GM19455 (cell line): Measurements from ENCODE around the gene TP53BP2.
A peak's percentile ranks its signal among the peaks of the same experiment; 100 is the strongest.

ENCODE experiments used
- ATAC-seq: cut with Tn5 transposase; IDR thresholded peaks from one replicate; pipeline ENCODE4 v1.9.1; 2021; ENCODE audit not compliant: unreplicated experiment

TP53BP2 gene

DNA sequence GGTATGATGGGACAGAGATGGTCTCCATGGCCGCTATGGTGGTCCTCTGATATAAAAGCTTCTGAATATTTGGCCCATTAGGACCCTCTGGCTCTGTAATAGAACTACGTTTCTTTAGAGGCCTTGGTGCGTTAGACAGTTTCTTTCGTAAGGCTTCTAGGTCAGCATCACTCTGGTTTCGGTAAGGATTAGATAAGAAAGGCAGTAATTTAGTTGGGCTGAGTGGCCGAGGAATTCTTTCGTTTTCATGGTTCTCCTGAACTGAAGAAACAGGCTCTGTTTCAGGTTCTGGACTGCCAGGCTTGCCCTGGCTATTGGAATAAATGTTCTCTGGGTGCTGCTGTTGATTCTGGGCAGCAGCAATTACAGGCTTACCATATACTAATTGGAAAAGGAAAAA, 49.5 kb downstream of the TP53BP2 start:
- no peak for ATAC-seq

GRCh38 chr1:223794136-223794880, 51.4 kb downstream of the TP53BP2 start:
- no peak for ATAC-seq

GRCh38 chr1:223793716-223794115, 52.0 kb downstream of the TP53BP2 start:
- no peak for ATAC-seq

- no peak for ATAC-seq
These were observed 53.7 kb downstream of the TP53BP2 start for GRCh38 chr1:223792046-223792445.

GRCh38 chr1:223788746-223789415, 56.9 kb downstream of the TP53BP2 start:
- no peak for ATAC-seq

DNA sequence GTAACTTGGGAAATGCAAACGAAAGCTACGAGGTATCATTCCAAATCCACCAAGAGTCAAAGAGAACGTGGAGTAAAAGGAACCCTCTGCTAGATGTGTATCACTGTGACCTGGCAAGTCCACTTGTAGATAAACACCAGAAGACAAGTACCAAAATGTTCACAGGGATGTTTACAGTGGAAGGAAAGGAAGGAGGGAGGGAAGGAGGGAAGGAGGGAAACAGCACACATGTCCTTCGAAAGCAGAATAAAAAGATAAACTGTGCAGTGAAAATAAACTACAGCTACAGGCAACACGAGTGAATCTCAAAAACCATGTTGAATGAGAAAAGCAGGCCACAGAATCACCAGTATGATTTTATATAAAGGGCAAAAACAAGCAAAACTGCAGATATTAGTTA, 59.9 kb downstream of the TP53BP2 start:
- ATAC-seq, result no peak

DNA sequence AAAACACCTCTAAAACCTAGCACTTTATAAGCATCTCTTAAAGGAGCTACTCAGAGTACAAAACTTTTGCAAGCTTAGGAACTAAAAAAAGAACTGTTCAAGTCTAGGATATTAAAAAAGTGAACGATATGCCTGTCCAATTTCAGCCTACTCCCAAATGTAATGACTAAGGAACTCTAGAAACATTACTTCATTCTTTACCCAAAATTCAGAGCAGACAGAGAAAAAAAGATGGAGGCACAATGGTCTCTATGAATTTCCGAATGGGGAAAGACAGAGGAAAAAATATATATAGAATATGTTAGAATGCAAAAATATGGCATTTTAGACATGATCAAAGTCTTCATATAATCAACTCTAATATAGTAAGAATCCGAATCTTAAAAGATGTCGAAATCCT, 61.2 kb downstream of the TP53BP2 start:
- no peak for ATAC-seq

DNA sequence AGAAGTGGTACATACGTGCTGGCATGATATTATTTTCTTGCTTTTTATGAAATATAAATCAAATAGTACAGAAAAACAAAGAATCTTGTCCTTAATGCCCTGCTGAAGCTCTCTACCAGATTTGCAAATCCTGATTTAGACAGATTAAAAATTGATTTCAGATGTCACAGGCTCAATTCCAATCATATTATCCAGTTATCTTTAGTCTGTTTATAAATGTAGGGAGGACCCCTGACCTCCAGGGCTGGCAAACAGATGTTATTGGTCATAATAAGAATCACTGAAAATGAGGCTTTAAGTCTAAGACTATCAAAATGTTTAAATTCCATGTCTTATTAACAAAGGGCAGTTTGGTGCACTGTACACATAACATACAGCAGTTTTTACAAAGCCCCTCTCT, 62.1 kb downstream of the TP53BP2 start:
- ATAC-seq, result no peak

GRCh38 chr1:223780949-223781348, 64.8 kb downstream of the TP53BP2 start:
- no peak for ATAC-seq

- ATAC-seq, result no peak
These were observed 65.4 kb downstream of the TP53BP2 start for GRCh38 chr1:223780318-223780717.

- ATAC-seq, result no peak
These were observed 68.8 kb downstream of the TP53BP2 start for GRCh38 chr1:223776826-223777454.

DNA sequence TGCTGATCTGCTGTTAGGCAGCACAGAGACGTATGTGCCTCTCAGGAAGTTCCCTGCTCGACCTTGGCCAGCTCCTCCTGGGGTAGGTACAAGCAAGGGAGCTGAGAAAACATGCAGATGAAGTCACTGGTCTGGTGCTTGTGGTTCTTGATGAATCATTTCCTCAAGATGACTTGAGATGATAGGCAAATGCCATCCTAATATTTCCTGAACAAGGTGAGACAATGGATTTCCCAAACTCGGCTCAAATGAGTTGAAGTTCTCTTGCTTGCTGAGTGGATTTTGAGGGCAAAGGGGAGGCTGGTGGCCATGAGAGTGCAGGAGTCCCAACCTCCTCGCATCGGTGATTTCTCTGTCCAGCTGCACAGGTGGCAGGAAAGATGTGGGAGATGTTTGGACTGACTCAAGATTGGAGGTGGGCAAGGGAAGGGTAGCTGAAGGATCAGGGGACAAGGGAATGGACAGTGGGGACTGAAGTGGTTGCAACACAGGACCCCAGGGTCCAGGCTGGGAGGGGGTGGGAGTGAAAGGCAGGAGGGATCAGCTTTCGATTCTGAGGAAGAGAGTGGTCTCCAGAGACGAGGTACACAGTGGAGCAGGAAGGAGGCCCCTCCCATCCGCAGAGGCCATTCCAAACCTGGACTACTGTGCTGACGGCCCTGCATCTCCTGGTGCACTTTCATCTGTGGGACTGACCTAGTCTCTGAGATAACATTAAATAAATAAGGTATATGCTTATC, 69.5 kb downstream of the TP53BP2 start:
- no peak for ATAC-seq

DNA sequence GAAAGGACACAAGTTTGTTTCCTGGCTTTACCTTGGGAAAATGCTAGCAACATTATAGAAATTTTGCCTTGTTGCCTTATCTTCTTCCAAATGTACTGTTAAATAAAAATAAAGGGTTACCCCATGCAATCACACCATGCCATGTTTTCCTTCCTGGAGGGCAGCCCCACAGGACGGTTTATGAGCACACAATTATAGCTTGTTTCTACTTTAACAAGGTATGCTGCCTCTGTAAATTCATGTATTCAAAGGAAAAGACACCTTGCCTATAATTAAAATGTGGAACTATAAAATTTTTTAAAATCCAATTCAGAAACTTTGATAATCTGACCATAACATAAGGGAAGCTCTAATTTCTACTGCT, 70.1 kb downstream of the TP53BP2 start:
- no peak for ATAC-seq

- no peak for ATAC-seq
These were observed 70.7 kb downstream of the TP53BP2 start for GRCh38 chr1:223775054-223775453.

DNA sequence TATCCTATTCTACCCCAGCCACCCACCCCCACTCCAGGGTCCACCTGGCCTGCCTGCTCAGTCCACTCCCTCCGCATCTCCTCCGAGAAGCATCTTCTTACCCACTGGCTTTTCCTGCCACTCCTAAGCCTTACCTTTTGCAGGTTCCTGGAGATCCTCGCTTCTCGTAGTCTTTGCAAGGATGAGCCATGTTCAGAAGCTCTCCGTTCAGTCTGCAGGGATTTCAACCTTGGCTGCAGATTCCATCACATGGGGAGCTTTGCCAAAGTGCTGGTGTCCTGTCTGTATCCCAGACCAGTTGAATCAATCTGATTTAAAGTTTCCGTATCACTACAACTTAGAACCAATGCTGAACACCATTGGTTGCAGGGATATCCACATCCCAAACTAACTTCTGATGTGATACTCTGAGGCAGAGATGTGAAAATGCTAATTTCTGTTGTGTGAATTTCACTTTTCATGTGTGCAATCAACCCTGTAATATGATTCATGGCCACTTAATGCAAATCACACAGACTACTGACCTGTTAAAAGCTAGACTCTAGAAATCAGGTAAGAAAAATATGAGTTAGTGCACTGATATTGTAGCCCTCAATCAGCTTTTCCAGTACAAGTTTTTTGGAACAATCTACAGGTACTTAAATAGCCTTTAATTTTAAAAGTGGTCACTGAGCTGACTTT, 71.5 kb downstream of the TP53BP2 start:
- ATAC-seq, result no peak

DNA sequence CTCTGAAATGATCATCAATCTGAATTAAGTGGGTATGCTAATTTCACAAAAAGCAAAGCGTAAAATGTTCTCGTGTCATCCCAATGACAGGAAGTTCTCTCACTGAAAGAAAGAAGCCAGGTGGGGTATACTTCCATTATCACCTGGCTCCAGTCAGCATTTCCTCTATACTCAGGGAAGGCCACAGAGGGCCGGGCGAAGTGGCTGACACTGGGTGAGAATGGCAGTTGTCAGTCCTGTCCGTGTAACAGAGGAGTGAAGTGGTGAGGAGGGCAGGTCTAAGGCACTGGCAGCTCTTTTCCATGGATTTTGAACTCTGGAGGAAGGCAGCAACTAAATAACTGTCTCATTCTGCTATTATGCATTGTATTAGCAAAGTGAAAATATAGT, 73.0 kb downstream of the TP53BP2 start:
- ATAC-seq, result no peak

GRCh38 chr1:223771814-223772770, 73.7 kb downstream of the TP53BP2 start:
- ATAC-seq, result peak; percentile 56

DNA sequence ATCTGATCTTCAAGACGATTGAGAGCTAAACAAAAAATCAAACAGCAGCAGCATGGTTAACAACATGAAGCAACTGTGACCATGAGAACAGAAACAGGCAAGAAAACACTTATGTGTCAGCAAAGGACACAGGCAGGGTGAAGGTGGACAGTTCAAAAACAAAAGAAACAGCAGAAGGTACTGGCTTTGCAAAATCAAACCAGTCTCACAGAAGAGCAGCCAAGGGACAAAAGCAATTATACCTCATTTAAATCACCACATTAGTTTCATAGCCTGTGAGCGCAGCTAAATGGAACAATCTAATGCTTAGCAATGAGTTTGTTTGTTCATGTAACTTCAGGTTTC, 74.3 kb downstream of the TP53BP2 start:
- peak; percentile 41 for ATAC-seq

DNA sequence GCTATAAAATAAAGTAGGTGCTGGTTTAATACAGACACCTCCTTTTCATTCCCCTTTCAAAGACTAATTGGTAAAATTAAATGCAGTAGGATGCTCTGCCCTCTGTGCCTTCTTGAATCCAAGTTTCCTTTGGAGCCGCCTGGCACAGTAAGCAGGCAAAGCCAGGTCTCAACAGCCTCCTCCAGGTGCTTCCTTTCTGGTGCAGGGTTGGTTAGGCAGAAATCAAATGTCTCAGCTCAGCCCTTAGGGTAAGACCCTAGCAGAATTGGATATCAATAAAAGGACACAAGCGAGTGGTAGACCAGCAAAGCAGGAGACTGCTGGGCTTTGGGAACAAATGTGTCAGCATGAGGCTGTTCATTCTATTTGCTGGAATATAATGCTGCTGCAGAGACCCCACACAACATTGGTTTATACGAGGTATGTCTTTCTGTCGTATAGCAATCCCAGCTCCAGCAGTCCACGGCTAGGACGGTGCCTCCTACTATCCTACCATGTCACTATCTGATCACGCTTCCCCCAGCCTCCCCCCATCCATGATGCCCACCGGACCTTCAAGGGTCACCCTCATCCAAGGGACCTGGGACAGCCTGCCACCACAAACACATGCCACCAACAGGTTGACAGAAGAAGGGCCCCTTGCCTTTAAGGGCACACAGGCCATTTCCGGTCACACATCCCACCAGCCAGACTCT, 75.0 kb downstream of the TP53BP2 start:
- no peak for ATAC-seq
